OCI-LY3 (cell line): Measurements from ENCODE around the gene IGFALS.

Experiments
- H2AFZ ChIP-seq: fragments of 200-600, 300-600 bp; shearing (Covaris generic); 2 replicates; pipeline ENCODE4 v1.6.0; 2014; ENCODE audit warnings: antibody characterized with exemption, low read depth, low read length
- H3K27ac ChIP-seq: fragments of 200-600, 300-600 bp; sonication (generic); 2 replicates; pipeline ENCODE4 v1.5.1; 2014; ENCODE audit warnings: mild to moderate bottlenecking, low read length, moderate library complexity, mixed read lengths
- H3K27me3 ChIP-seq: fragments of 200-600, 300-600 bp; sonication (generic); 2 replicates; pipeline ENCODE4 v1.6.1; 2014; ENCODE audit warnings: low read depth, low read length, mixed read lengths
- H3K36me3 ChIP-seq: fragments of 200-600, 300-600 bp; sonication (generic); replicated peaks from 2 replicates; pipeline ENCODE3; 2014; ENCODE audit warnings: low read depth, low read length, mixed read lengths
- H3K4me1 ChIP-seq: fragments of 300-600, 200-600 bp; sonication (generic); 2 replicates; pipeline ENCODE4 v1.6.1; 2014; ENCODE audit warnings: low read length, mixed read lengths
- H3K4me2 ChIP-seq: fragments of 200-600, 300-600 bp; sonication (generic); 2 replicates; pipeline ENCODE4 v1.6.1; 2014; ENCODE audit warnings: low read length, mixed read lengths
- H3K4me3 ChIP-seq: fragments of 300-600, 200-600 bp; sonication (generic); 2 replicates; pipeline ENCODE4 v1.5.1; 2014; ENCODE audit warnings: antibody characterized with exemption, mild to moderate bottlenecking, low read length, moderate library complexity
- H3K79me2 ChIP-seq: fragments of 300-600, 200-600 bp; shearing (Covaris generic); 2 replicates; pipeline ENCODE4 v1.6.1; 2014; ENCODE audit warnings: mild to moderate bottlenecking, low read length, mixed read lengths
- H3K9ac ChIP-seq: fragments of 300-600, 200-600 bp; shearing (Covaris generic); 2 replicates; pipeline ENCODE4 v1.6.0; 2014; ENCODE audit warnings: mild to moderate bottlenecking, low read length, moderate library complexity
- H3K9me3 ChIP-seq: fragments of 200-600, 300-600 bp; shearing (Covaris generic); 2 replicates; pipeline ENCODE4 v1.6.1; 2014; ENCODE audit warnings: low read length, mixed read lengths; ENCODE audit not compliant: insufficient read depth
- H4K20me1 ChIP-seq: fragments of 200-600, 300-600 bp; sonication (generic); 2 replicates; pipeline ENCODE4 v1.6.1; 2016; ENCODE audit warnings: low read length, mixed read lengths; ENCODE audit not compliant: insufficient read depth
- EZH2phosphoT487 ChIP-seq: fragments of 200-600 bp; shearing (Covaris generic); IDR thresholded peaks from 2 replicates; pipeline ENCODE4 v1.6.1; 2018; ENCODE audit warnings: antibody characterized with exemption, mixed run types, low read depth
- TF ChIP-seq, protein P1 (sequence below): fragments of 200-600, 300-600 bp; sonication (generic); IDR thresholded peaks from 2 replicates; pipeline ENCODE4 v1.5.1; 2014; ENCODE audit warnings: antibody characterized with exemption, low read length, low read depth

The IGFALS gene

GRCh38 chr16:1817716-1818115 is 24.2 kb upstream of the IGFALS start:
- Histone ChIP-seq H4K20me1 (no peaks in the 10 kb centered on the region), H3K4me3 (no peak overlapping the region), H3K9ac (no peak overlapping the region), H2AFZ (no peak overlapping the region), H3K79me2 (no peaks in the 10 kb centered on the region), H3K27me3 (no peaks in the 10 kb centered on the region), H3K36me3 (peaks cover 4% of the 10 kb centered on the region), H3K27ac (no peak overlapping the region), H3K4me1 (no peaks in the 10 kb centered on the region), H3K9me3 (no peaks in the 10 kb centered on the region), H3K4me2 (no peak overlapping the region)
- TF ChIP-seq EZH2phosphoT487 = no peak
- TF ChIP-seq, protein P1, sequence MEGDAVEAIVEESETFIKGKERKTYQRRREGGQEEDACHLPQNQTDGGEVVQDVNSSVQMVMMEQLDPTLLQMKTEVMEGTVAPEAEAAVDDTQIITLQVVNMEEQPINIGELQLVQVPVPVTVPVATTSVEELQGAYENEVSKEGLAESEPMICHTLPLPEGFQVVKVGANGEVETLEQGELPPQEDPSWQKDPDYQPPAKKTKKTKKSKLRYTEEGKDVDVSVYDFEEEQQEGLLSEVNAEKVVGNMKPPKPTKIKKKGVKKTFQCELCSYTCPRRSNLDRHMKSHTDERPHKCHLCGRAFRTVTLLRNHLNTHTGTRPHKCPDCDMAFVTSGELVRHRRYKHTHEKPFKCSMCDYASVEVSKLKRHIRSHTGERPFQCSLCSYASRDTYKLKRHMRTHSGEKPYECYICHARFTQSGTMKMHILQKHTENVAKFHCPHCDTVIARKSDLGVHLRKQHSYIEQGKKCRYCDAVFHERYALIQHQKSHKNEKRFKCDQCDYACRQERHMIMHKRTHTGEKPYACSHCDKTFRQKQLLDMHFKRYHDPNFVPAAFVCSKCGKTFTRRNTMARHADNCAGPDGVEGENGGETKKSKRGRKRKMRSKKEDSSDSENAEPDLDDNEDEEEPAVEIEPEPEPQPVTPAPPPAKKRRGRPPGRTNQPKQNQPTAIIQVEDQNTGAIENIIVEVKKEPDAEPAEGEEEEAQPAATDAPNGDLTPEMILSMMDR = no peak

DNA sequence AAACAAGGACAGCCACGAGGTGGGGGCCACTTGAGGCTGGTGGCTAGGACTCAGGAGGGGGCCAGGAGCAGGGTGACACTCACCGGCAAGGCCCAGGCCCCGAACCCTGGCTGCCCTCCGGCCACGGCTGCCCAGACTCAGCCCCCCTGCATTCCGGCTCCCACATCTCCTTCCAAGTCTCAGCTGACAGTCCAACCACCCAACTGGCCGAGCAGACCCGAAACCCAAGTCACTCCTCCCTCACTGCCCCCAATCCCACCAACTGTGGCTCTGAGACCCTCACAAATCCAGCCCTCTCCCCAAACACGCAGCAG is 23.7 kb upstream of the IGFALS start:
- TF ChIP-seq EZH2phosphoT487 = no peak
- peaks cover 4% of the 10 kb centered on the region for H3K36me3 ChIP-seq

DNA sequence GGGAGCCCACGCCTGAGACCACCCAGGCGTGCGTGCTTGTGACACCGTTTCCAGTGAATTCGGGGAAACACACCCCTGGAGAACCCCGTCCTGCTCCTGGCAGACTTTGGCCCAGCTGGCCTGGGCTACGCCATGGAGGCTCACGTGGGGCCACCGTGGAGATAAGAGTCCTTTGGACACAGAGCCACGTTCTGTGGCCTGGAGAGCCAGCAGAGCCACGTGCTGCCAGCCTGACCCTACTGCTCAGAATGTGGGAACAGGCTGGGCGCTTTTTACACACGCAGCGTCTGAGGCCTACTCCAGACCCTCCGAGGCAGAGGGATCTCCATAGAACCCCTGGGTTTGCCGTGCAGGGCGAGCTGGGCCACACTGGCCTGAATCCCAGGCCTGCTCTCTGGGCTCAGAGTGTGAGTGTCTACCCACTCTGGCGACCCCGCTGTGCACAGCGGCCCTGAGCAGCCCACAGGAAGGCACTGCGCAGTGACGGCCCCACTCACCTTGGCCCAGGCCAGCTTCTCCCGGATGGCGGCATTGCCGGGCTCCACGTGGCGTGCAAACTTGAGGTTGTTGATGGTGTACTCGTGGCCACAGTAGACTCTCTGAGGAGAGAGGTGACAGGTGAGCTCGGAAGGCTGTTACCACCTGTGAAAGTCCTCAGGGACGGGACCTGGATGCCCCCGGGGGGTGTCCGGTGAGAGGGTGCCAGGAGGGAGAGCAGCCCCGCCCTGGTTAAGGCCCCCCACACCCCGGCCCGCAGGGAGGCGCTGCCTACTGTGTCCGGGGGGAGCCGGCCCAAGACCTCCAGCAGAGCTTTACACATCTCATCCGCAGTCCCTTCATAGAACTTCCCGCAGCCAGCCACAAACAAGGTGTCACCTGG is 23.1 kb upstream of the IGFALS start:
- H3K4me3 ChIP-seq = no peak overlapping the region
- no peak overlapping the region for H3K4me2 ChIP-seq
- TF ChIP-seq EZH2phosphoT487 = no peak
- TF ChIP-seq, protein P1 = no peak
- no peaks in the 10 kb centered on the region for H4K20me1 ChIP-seq
- no peak overlapping the region for H3K27ac ChIP-seq
- no peak overlapping the region for H2AFZ ChIP-seq
- no peak overlapping the region for H3K9ac ChIP-seq
- peaks cover 4% of the 10 kb centered on the region for H3K36me3 ChIP-seq
- no peaks in the 10 kb centered on the region for H3K79me2 ChIP-seq
- no peaks in the 10 kb centered on the region for H3K27me3 ChIP-seq
- H3K9me3 ChIP-seq = no peaks in the 10 kb centered on the region
- H3K4me1 ChIP-seq = no peaks in the 10 kb centered on the region

More for the DNA sequence above, 23.7 kb upstream of the IGFALS start:
- H2AFZ ChIP-seq = no peak overlapping the region
- no peaks in the 10 kb centered on the region for H3K9me3 ChIP-seq
- no peak overlapping the region for H3K27ac ChIP-seq
- H3K4me1 ChIP-seq = no peaks in the 10 kb centered on the region
- H3K4me3 ChIP-seq = no peak overlapping the region
- no peak overlapping the region for H3K4me2 ChIP-seq
- no peaks in the 10 kb centered on the region for H4K20me1 ChIP-seq
- H3K9ac ChIP-seq = no peak overlapping the region
- H3K27me3 ChIP-seq = no peaks in the 10 kb centered on the region
- no peaks in the 10 kb centered on the region for H3K79me2 ChIP-seq

DNA sequence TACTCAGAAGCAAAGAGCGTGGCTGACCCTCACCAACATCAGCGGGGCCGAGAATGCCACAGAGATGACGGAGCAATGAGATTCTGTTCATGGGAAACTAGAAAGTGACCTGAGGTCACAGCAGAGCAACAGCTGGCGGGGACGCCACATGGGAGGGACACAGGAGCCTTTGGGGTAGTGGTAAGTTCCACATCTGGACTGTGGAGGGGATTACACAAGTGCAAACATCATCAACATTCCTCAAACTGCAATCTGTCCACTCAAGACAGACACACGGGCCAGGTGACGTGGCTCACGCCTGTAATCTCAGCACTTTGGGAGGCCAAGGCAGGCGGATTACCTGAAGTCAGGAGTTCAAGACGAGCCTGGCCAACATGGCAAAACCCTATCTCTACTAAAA is 22.0 kb upstream of the IGFALS start:
- no peaks in the 10 kb centered on the region for H3K9me3 ChIP-seq
- H3K4me1 ChIP-seq = no peaks in the 10 kb centered on the region
- no peaks in the 10 kb centered on the region for H3K79me2 ChIP-seq
- H3K27me3 ChIP-seq = no peaks in the 10 kb centered on the region
- H3K4me2 ChIP-seq = no peak overlapping the region
- TF ChIP-seq, protein P1 = no peak
- no peak for TF ChIP-seq EZH2phosphoT487
- H2AFZ ChIP-seq = no peak overlapping the region
- H3K4me3 ChIP-seq = no peak overlapping the region
- no peak overlapping the region for H3K9ac ChIP-seq
- peaks cover 4% of the 10 kb centered on the region for H3K36me3 ChIP-seq
- no peaks in the 10 kb centered on the region for H4K20me1 ChIP-seq
- H3K27ac ChIP-seq = no peak overlapping the region
